AG04450 (cell line): ENCODE results near the gene UBL4A. TPM values are rescaled to one million over a fixed set of nuclear protein-coding genes. Genes with fewer than 3 reads are reported as not detected.

Experiments used
- CTCF ChIA-PET: fragments of 300-600, 350-600 bp; formaldehyde crosslinking; extraction: SDS; loops from one replicate; lab custom pipeline; 2022; ENCODE audit warnings: antibody characterized with exemption, inconsistent platforms; lab: Charles Lee
- POLR2A ChIA-PET: fragments of 350-600 bp; formaldehyde crosslinking; extraction: SDS; loops from one replicate; lab custom pipeline; 2021; ENCODE audit warnings: antibody characterized with exemption, inconsistent platforms; lab: Yijun Ruan, JAX
- DNase-seq: peaks from one replicate; pipeline ENCODE4 v3.0.0-alpha.2; 2011; ENCODE audit warnings: low read depth, low spot score
- H3K27ac ChIP-seq: one replicate; pipeline ENCODE4 v1.5.1; 2012; ENCODE audit warnings: low read depth, low read length, control low read depth
- H3K27me3 ChIP-seq: one replicate; pipeline ENCODE4 v1.6.0; 2012; ENCODE audit warnings: low read length; ENCODE audit not compliant: control insufficient read depth, insufficient read depth
- H3K4me3 ChIP-seq: 2 replicates; pipeline ENCODE4 v1.5.1; 2011; ENCODE audit warnings: mild to moderate bottlenecking, low read depth, low read length, control low read depth
- H3K9me3 ChIP-seq: 2 replicates; pipeline ENCODE4 v1.5.1; 2012; ENCODE audit warnings: low read length; ENCODE audit not compliant: control insufficient read depth, insufficient read depth
- CTCF ChIP-seq: IDR thresholded peaks from 2 replicates; pipeline ENCODE4 v1.5.1; 2011; ENCODE audit warnings: low read depth, low read length, control low read depth, inconsistent platforms
- polyA plus RNA-seq: library from polyadenylated mRNA; depleted of rRNA; stranded (reverse); fragments of >200 nt; gene quantifications from 2 replicates; pipeline ENCODE4 v1.2.3, GENCODE V29; 2011

The UBL4A gene
- polyA plus RNA-seq, 1 experiment, result 17.4 TPM

DNA sequence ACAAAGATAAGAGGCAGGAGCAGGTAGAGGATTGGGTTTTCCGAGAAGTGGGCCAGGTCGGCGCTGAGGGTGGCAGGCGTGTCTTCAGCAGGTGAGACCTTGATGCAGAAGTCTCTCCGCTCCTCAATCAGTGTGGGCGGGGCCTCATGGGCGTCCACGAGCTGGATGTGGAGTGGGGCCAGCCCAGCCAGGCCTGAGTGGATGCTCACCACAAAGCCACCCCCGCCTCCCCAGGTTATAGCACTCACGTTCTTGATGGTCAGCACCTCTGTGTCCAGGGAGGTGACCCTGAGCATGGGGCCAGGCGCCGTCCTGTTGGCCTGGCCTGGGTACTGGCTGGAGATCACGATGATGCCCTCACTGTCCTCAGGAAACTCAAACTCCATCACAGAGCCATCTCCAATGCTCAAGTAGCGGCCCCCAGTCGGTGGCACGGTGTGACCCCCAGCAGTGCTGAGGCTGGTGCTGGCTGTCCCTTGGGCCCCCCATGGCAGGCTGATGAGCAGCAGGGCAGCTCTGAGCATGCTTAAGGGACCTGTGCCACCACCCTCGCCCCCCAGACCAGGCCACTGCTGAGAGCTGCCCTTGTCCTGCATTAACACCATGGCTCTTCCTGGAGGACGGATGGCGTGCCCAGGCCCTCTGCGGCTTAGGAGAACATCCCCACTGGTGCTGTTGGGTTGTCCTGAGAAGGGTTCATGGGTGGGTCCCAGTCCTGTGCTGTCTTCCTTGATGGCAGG, 2.1 kb upstream of the UBL4A start:
- Histone ChIP-seq H3K27me3 (no peaks in the 10 kb centered on the region), H3K27ac (no peak overlapping the region), H3K4me3 (no peak overlapping the region), H3K9me3 (no peaks in the 10 kb centered on the region)
- ChIA-PET CTCF (no interaction called here), POLR2A (interaction anchor here (2.2 kb wide), 1 partner anchor 28 kb away, joined by 12 read pairs; the partner anchor contains the start of gene FAM3A)
- no peak for TF ChIP-seq CTCF
- no peak for DNase-seq

GRCh38 chrX:154487518-154488290, 1.3 kb upstream of the UBL4A start:
- ChIA-PET CTCF (no interaction called here), POLR2A (interaction anchor here (1.1 kb wide), 1 partner anchor 29 kb away, joined by 4 read pairs; no protein-coding TSS in a partner anchor)
- Histone ChIP-seq H3K9me3 (no peaks in the 10 kb centered on the region), H3K4me3 (no peak overlapping the region), H3K27me3 (no peaks in the 10 kb centered on the region), H3K27ac (no peak overlapping the region)
- no peak for DNase-seq
- TF ChIP-seq CTCF, result no peak

DNA sequence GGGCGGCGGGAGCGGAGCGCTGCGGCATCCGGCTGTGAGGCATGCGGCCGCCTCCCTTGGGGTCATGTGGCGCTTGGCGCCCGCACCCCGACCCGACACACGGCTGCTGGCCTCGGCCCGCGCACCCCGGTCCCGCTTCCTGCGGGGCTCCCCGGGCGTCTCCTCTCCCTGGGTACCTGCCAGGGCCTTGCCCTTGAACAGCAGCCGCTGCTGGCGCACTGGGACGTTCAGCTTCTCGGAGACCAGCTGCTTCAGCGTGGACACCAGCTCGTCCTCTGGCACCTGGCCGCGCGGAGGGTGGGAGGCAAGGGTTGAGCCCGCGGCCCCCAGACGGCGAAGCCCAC, 391 bp downstream of the UBL4A start:
- CTCF ChIA-PET, result interaction anchor here (0.6 kb wide), 1 partner anchor 19 kb away, joined by 4 read pairs; no protein-coding TSS in a partner anchor

GRCh38 chrX:154485150-154486051, 1.0 kb downstream of the UBL4A start:
- ChIA-PET POLR2A (interaction anchor here (0.6 kb wide), 1 partner anchor 120 kb away, joined by 3 read pairs; no protein-coding TSS in a partner anchor), CTCF (no interaction called here)
- Histone ChIP-seq H3K27me3 (no peaks in the 10 kb centered on the region), H3K27ac (no peak overlapping the region), H3K4me3 (peak overlapping the region; percentile 64), H3K9me3 (no peaks in the 10 kb centered on the region)
- TF ChIP-seq CTCF, result no peak
- DNase-seq, result no peak

More for the DNA sequence above, 391 bp downstream of the UBL4A start:
- TF ChIP-seq CTCF, result no peak
- no peaks in the 10 kb centered on the region for H3K9me3 ChIP-seq
- H3K4me3 ChIP-seq, result peak overlapping the region; percentile 64
- POLR2A ChIA-PET, result no interaction called here
- H3K27me3 ChIP-seq, result no peaks in the 10 kb centered on the region
- no peak overlapping the region for H3K27ac ChIP-seq
- no peak for DNase-seq
